ENCODE results near the gene PLA2G1B. TPM values are rescaled to one million over a fixed set of nuclear protein-coding genes. Genes with fewer than 3 reads are reported as not detected.

PLA2G1B gene
- total and polyA plus RNA-seq, 2 of the 13 experiments (the other 11 are each of a cell fraction or from before 2014, with no cell fraction given): 0.33 to 1.4 TPM

DNA sequence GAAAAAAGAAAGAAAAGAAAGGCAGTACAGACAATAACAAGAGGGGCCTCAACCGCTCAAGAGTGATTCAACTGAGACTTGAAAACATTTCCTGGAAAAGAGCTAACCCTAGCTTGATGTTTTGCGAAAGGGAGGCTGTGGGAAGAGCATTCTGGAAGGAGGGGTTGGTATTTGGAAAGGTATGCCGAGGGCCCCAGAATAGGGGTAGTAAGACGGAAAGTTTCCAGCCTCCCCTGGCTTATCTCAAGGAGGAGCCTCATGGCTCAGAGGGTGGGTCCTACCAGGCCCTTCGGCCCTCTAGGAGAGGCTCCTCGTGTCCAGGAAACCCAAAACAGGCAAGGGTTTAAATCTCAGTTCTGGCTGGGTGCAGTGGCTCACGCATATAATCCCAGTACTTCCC lies 44.3 kb downstream of the PLA2G1B start:
- DNase-seq (ENCODE audit: low spot score): no peak
- ChIA-PET POLR2A (interaction anchor here (0.7 to 2.1 kb wide), 3 partner anchors 8 to 55 kb away, joined by 3 to 13 read pairs (median 4); partner anchors contain the start of gene RNU4-2), CTCF (ENCODE audit: low intra/inter-chr PET ratio, low total read pairs) (no interaction called here)
- intact Hi-C loops (cut with micrococcal nuclease; ENCODE audit: unreplicated experiment) (no loop called here), in situ Hi-C loops (cut with HindIII; ENCODE audit: extremely low pct_ligation_motif_present, low pct_unique_long_range_greater_than_20kb) (no loop called here)
- Histone ChIP-seq H3K27me3 (ENCODE audit: control insufficient read depth in 1 of 2, insufficient read depth in 2 of 2, low read length in 2 of 2) (peaks cover 0 to 1% of the 10 kb centered on the region in 2 experiments; a peak in 3 of 5 replicates), H3K9ac (ENCODE audit: insufficient read depth, low read depth, low read length) (no peak overlapping the region), H3K4me2 (ENCODE audit: low read depth, low read length) (no peak overlapping the region), H3K9me3 (ENCODE audit: low read length) (no peaks in the 10 kb centered on the region), H4K20me1 (ENCODE audit: insufficient read depth, low read length) (no peaks in the 10 kb centered on the region), H2AFZ (ENCODE audit: low read length) (no peak overlapping the region), H3K36me3 (replicated peaks in 1 of 2; ENCODE audit: control insufficient read depth in 1 of 2, insufficient read depth in 2 of 2, low read length in 2 of 2) (no peaks in the 10 kb centered on the region), H3K4me3 (replicated peaks in 1 of 3; ENCODE audit: insufficient read depth in 1 of 3, low read depth in 2 of 3, low read length in 3 of 3) (no peak overlapping the region), H3K4me1 (ENCODE audit: insufficient read depth, low read length) (0 out of 2 replicates have a peak, but pooled peaks cover 5% of the 10 kb centered on the region), H3K79me2 (ENCODE audit: insufficient read depth, low read length) (no peaks in the 10 kb centered on the region), H3K27ac (ENCODE audit: extremely low read length, insufficient read depth, low read length) (no peak overlapping the region)
- BruUV-seq (replicated peaks): no TSS peak
- TF ChIP-seq TCF12 (IDR thresholded peaks at IDR 0.05) (no peak), TCF12 (CRISPR knock-in tag; IDR thresholded peaks at IDR 0.05) (no peak), POGZ (CRISPR knock-in tag; IDR thresholded peaks at IDR 0.05) (no peak), MIER3 (CRISPR knock-in tag; IDR thresholded peaks at IDR 0.05; ENCODE audit: borderline replicate concordance) (no peak)
- WGBS (ENCODE audit: low lambda C conversion rate): 27% methylated on average over 7 of the region's 7 CpGs
- no peak for ATAC-seq
- no peak for FAIRE-seq

DNA sequence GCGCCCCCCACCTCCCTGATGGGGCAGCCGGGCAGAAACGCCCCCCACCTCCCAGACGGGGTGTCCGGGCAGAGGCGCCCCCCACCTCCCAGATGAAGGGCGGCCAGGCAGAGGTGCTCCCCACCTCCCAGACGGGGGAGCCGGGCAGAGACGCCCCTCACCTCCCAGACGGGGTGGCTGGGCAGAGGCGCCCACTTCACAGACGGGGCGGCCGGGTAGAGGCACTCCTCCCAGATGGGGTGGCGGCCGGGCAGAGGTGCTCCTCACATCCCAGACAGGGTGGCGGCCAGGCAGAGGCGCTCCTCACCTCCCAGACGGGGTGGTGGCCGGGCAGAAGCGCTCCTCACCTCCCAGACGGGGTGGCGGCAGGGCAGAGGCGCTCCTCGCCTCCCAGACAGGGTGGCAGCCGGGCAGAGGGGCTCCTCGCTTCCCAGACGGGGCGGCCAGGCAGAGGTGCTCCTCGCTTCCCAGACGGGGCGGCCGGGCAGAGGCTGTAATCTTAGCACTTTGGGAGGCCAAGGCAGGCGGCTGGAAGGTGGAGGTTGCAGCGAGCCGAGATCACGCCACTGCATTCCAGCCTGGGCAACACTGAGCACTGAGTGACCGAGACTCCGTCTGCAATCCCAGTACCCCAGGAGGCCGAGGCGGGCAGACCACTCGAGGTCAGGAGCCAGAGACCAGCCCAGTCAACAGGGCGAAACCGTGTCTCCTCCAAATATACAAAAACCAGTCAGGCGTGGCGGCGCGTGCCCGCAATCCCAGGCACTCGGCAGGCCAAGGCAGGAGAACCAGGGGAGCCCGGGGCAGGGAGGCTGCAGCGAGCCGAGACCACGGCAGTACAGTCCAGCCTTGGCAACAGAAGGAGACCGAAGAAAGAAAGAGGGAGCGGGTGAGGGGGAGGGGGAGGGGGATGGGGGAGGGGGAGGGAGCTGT lies 49.2 kb downstream of the PLA2G1B start:
- no peak overlapping the region for H3K4me2 ChIP-seq (ENCODE audit: low read depth, low read length)
- H3K4me1 ChIP-seq (ENCODE audit: insufficient read depth, low read length): peaks cover 12% of the 10 kb centered on the region
- no TSS peak for BruUV-seq (replicated peaks)
- H3K27me3 ChIP-seq (ENCODE audit: control insufficient read depth in 1 of 2, insufficient read depth in 2 of 2, low read length in 2 of 2): no peaks in the 10 kb centered on the region; a peak in 1 of 5 replicates
- FAIRE-seq: no peak
- in situ Hi-C loops (cut with HindIII; ENCODE audit: extremely low pct_ligation_motif_present, low pct_unique_long_range_greater_than_20kb): no loop called here
- 91% methylated on average over 25 of the region's 57 CpGs for WGBS (ENCODE audit: low lambda C conversion rate)
- H3K4me3 ChIP-seq (replicated peaks in 1 of 3; ENCODE audit: insufficient read depth in 1 of 3, low read depth in 2 of 3, low read length in 3 of 3): no peak overlapping the region
- POLR2A ChIA-PET: interaction anchor here (0.6 to 0.7 kb wide), 2 partner anchors 13 to 42 kb away, joined by 4 to 5 read pairs; no protein-coding TSS in a partner anchor
- no peaks in the 10 kb centered on the region for H3K36me3 ChIP-seq (replicated peaks in 1 of 2; ENCODE audit: control insufficient read depth in 1 of 2, insufficient read depth in 2 of 2, low read length in 2 of 2)
- H3K9me3 ChIP-seq (ENCODE audit: low read length): no peaks in the 10 kb centered on the region
- CTCF ChIA-PET (ENCODE audit: low intra/inter-chr PET ratio, low total read pairs): no interaction called here
- intact Hi-C loops (cut with micrococcal nuclease; ENCODE audit: unreplicated experiment): no loop called here
- ATAC-seq: no peak
- no peak overlapping the region for H2AFZ ChIP-seq (ENCODE audit: low read length)
- H3K79me2 ChIP-seq (ENCODE audit: insufficient read depth, low read length): no peaks in the 10 kb centered on the region
- no peak overlapping the region for H3K9ac ChIP-seq (ENCODE audit: insufficient read depth, low read depth, low read length)
- DNase-seq (ENCODE audit: low spot score): no peak
- H3K27ac ChIP-seq (ENCODE audit: extremely low read length, insufficient read depth, low read length): no peak overlapping the region
- H4K20me1 ChIP-seq (ENCODE audit: insufficient read depth, low read length): no peaks in the 10 kb centered on the region
- no peak for TF ChIP-seq ZNF501 (CRISPR knock-in tag; IDR thresholded peaks at IDR 0.05)
- TF ChIP-seq BHLHE40 (IDR thresholded peaks at IDR 0.05; ENCODE audit: low read length): no peak
- no peak for TF ChIP-seq ZFP37 (CRISPR knock-in tag; IDR thresholded peaks at IDR 0.05; ENCODE audit: borderline replicate concordance)
- TF ChIP-seq IRX3 (CRISPR knock-in tag; IDR thresholded peaks at IDR 0.05; ENCODE audit: borderline replicate concordance, low read depth): no peak
- TF ChIP-seq ZC3H4 (CRISPR knock-in tag; IDR thresholded peaks at IDR 0.05; ENCODE audit: borderline replicate concordance): no peak
- no peak for TF ChIP-seq HNRNPLL (IDR thresholded peaks at IDR 0.05; ENCODE audit: low read depth, low read length, poor library complexity, severe bottlenecking)
- no peak for TF ChIP-seq ZNF382 (CRISPR knock-in tag; IDR thresholded peaks at IDR 0.05; ENCODE audit: borderline replicate concordance)
